VCaP (cell line): ENCODE results near the gene ANKRD55.
"Not testable (repeated sequence)": the region's sequence is repeated elsewhere in the genome, so short reads cannot be mapped to it uniquely, and the experiment has no call there.

Source experiments
- H3K27ac ChIP-seq: fragments of 450-650 bp; 2 replicates; pipeline ENCODE4 v1.5.1; 2017
- TF ChIP-seq, protein P1 (sequence below): fragments of 450-650 bp; conservative IDR thresholded peaks from 2 replicates; pipeline ENCODE4 v1.5.1; 2017; ENCODE audit warnings: mild to moderate bottlenecking, moderate library complexity

The ANKRD55 gene

GRCh38 chr5:56161927-56162326, 71.2 kb downstream of the ANKRD55 start:
- TF ChIP-seq, protein P1, sequence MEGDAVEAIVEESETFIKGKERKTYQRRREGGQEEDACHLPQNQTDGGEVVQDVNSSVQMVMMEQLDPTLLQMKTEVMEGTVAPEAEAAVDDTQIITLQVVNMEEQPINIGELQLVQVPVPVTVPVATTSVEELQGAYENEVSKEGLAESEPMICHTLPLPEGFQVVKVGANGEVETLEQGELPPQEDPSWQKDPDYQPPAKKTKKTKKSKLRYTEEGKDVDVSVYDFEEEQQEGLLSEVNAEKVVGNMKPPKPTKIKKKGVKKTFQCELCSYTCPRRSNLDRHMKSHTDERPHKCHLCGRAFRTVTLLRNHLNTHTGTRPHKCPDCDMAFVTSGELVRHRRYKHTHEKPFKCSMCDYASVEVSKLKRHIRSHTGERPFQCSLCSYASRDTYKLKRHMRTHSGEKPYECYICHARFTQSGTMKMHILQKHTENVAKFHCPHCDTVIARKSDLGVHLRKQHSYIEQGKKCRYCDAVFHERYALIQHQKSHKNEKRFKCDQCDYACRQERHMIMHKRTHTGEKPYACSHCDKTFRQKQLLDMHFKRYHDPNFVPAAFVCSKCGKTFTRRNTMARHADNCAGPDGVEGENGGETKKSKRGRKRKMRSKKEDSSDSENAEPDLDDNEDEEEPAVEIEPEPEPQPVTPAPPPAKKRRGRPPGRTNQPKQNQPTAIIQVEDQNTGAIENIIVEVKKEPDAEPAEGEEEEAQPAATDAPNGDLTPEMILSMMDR: no peak
- H3K27ac ChIP-seq: no peak overlapping the region

GRCh38 chr5:56161439-56161823, 71.7 kb downstream of the ANKRD55 start:
- H3K27ac ChIP-seq: no peak overlapping the region
- TF ChIP-seq, protein P1: no peak

- H3K27ac ChIP-seq: no peak overlapping the region
- TF ChIP-seq, protein P1: no peak
These were observed 72.2 kb downstream of the ANKRD55 start for GRCh38 chr5:56160723-56161438.

DNA sequence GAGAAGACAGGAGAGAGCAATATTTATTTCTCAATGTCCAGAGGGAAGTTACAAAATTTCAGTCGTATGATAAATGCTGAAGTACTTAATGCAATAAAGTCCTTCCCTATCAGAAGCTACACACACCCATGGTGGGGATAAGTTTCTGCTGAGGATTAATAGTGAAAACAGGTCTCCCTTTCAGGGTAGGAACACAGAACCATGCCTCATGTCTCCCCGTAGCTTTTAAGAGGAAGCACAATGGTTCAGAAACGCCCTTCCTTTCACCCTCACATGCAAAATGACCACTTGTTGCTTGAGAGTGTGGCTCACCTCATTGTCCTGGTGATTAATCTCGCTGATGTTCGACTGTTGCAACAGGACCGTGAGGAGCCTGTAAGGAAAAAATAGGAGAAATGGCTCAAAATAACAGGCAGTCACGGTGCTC, 73.6 kb downstream of the ANKRD55 start:
- H3K27ac ChIP-seq: no peak overlapping the region
- TF ChIP-seq, protein P1: no peak

GRCh38 chr5:56158331-56158960, 74.7 kb downstream of the ANKRD55 start:
- no peak overlapping the region for H3K27ac ChIP-seq
- TF ChIP-seq, protein P1: no peak

- not testable (repeated sequence) for H3K27ac ChIP-seq
These were observed 75.9 kb downstream of the ANKRD55 start for GRCh38 chr5:56157191-56157621.

DNA sequence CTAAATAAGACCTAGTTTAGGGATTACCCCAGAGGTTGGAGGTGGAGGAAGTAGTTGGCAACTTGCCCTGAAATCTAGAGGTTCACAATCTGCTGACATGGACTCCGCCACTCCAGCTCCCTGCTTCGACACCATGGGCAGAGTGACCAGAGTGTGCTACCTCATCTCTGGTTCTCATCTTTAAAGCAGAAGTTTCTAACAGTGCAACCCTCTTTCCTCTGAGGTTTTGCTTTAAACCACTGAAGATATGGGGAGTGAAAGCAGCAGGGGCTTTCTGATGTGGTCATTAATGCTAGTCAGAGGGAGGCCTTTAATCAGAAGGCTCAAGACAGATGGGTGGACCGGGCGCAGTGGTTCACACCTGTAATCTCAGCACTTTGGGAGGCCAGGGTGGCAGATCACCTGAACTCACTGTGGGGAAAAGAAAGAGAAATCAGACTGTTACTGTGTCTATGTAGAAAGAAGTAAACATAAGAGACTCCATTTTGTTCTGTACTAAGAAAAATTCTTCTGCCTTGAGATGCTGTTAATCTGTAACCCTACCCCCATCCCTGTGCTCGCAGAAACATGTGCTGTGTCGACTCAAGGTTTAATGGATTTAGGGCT, 76.4 kb downstream of the ANKRD55 start:
- not testable (repeated sequence) for H3K27ac ChIP-seq

GRCh38 chr5:56155992-56156584, 77.0 kb downstream of the ANKRD55 start:
- TF ChIP-seq, protein P1: no peak

More at GRCh38 chr5:56155992-56156584, 77.0 kb downstream of the ANKRD55 start:
- H3K27ac ChIP-seq: no peak overlapping the region
